Heart left ventricle (tissue), 13 donors: ENCODE results near the gene MIEN1.
"Not testable (repeated sequence)": the region's sequence is repeated elsewhere in the genome, so short reads cannot be mapped to it uniquely, and the experiment has no call there.

Experiments used
- POLR2A ChIP-seq, 2 donors: fragments of 450-650 bp; IDR thresholded peaks; one replicate each; pipeline ENCODE4 v1.6.1; 2017; ENCODE audit warnings: antibody characterized with exemption in 2 of 2, mild to moderate bottlenecking in 2 of 2, moderate library complexity in 2 of 2
- TF ChIP-seq, protein P1 (sequence below), 12 donors: fragments of 200-600 bp; sonication (generic) in 4 of 12; IDR thresholded peaks; one replicate each; pipeline versions ENCODE4 v1.5.0 to v1.8.0; 2018 to 2022; ENCODE audit warnings: antibody characterized with exemption in 12 of 12, mild to moderate bottlenecking in 5 of 12
- donor health status: ischemic (EF 13 %, LVEDD 7.1; RV severe dilation, severe dysfunction).
- donor health status: DM: no; HTN: yes; CAD: no.
- donor health status: DM: no; HTN: no; CAD: no.
- donor health status: ischemic (EF 25% LVEDD 6.9; RV normal size, moderate dysfunction).
- donor health status: ischemic (EF 25% LVEDD 5.7; RV mildly dilated, moderate dysfunction).
- donor health status: ischemic (EF 35%, LVEDD 5.7; RV mildly dilated, moderate dysfunction).
- donor health status: nonischemic (EF 11% LVEDD 7.7; RV severe dilation, severe dysfunction).
- donor health status: DM: yes; HTN: yes; CAD: no.
- donor health status: PGD.
- donor health status: ischemic (EF 29% LVEDD 5.4; RV normal size, mild dysfunction).
- donor health status: nonischemic (EF 23%, LVEDD 6.1; RV moderate dilation, normal function).

DNA sequence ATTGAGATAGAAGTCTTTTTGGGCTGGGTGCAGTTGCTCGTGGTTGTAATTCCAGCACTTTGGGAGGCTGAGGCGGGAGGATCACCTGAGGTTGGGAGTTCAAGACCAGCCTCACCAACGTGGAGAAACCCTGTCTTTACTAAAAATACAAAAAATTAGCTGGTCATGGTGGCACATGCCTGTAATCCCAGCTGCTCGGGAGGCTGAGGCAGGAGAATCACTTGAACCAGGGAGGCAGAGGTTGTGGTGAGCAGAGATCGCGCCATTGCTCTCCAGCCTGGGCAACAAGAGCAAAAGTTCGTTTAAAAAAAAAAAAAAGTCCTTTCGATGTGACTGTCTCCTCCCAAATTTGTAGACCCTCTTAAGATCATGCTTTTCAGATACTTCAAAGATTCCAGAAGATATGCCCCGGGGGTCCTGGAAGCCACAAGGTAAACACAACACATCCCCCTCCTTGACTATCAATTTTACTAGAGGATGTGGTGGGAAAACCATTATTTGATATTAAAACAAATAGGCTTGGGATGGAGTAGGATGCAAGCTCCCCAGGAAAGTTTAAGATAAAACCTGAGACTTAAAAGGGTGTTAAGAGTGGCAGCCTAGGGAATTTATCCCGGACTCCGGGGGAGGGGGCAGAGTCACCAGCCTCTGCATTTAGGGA lies 31.0 kb downstream of the MIEN1 start:
- TF ChIP-seq POLR2A (IDR thresholded peaks at IDR 0.05), result not testable (repeated sequence)
- TF ChIP-seq, protein P1, sequence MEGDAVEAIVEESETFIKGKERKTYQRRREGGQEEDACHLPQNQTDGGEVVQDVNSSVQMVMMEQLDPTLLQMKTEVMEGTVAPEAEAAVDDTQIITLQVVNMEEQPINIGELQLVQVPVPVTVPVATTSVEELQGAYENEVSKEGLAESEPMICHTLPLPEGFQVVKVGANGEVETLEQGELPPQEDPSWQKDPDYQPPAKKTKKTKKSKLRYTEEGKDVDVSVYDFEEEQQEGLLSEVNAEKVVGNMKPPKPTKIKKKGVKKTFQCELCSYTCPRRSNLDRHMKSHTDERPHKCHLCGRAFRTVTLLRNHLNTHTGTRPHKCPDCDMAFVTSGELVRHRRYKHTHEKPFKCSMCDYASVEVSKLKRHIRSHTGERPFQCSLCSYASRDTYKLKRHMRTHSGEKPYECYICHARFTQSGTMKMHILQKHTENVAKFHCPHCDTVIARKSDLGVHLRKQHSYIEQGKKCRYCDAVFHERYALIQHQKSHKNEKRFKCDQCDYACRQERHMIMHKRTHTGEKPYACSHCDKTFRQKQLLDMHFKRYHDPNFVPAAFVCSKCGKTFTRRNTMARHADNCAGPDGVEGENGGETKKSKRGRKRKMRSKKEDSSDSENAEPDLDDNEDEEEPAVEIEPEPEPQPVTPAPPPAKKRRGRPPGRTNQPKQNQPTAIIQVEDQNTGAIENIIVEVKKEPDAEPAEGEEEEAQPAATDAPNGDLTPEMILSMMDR (IDR thresholded peaks at IDR 0.05), result not testable (repeated sequence)
